ENCODE results near the gene TSPAN7. TPM values are rescaled to one million over a fixed set of nuclear protein-coding genes. Genes with fewer than 3 reads are reported as not detected.

The TSPAN7 gene
- total and polyA plus RNA-seq, 2 donors (not counting 1 experiment from before 2014, with no cell fraction given) = 0.07 to 0.32 TPM

DNA sequence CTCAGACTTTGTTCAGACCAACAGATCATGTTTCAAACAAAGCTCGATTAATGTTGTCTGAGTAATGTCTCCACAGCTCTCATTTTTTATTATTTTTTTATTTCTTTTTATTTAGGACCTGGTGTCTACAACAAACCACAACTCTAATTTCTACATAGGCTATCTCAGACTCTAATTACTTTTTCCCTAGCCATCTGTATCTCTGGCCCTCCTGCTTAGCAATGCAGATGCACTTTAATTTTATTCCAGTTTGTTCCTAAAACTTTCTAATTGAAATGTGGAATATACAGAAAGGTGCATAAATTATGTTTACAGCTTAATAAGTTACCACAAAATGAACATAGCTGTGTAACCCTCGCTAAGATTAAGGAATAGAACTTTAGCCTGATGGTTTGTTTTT, 120.8 kb downstream of the TSPAN7 start:
- H3K9me3 Mint-ChIP-seq (ENCODE audit: insufficient read depth) = no peaks in the 10 kb centered on the region
- intact Hi-C loops (cut with micrococcal nuclease) = no loop called here

DNA sequence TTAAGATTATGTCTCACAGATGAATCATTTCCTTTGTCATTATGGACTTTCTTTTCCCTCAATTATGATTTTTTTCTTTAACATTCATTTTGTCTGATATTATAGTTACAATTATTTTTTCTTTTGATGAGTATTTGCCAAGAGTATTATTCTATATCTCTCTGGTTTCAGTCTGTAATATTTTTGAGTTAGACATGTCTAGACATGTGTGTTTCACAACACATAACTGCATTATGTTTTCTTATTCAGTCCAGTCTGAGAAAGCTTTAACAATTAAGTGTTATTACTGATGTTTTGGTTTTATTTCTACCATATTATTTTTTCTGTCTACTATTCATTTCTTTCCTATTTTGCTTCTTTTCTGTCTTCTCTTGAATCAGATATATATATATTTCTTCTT, 131.6 kb downstream of the TSPAN7 start:
- no peak overlapping the region for H3K4me3 ChIP-seq (ENCODE audit: control extremely low read depth in 1 of 5, extremely low read depth in 1 of 5, insufficient read depth in 1 of 5, low read depth in 2 of 5, low read length in 4 of 5)
- Mint-ChIP-seq H3K27ac (no peak overlapping the region), H3K9me3 (ENCODE audit: insufficient read depth) (no peaks in the 10 kb centered on the region), H3K27me3 (no peaks in the 10 kb centered on the region), H3K4me1 (peaks cover 6% of the 10 kb centered on the region), H3K4me3 (no peak overlapping the region)
- no peaks in the 10 kb centered on the region for H3K36me3 ChIP-seq (replicated peaks in 1 of 2; ENCODE audit: control extremely low read depth in 1 of 2, control insufficient read depth in 1 of 2, extremely low read depth in 1 of 2, insufficient read depth in 2 of 2, low read length in 1 of 2)
- CTCF ChIA-PET = no interaction called here
- no peak for DNase-seq
- H3K9ac ChIP-seq (ENCODE audit: low read length) = no peak overlapping the region
- H3K4me1 ChIP-seq (ENCODE audit: control insufficient read depth in 2 of 2, insufficient read depth in 2 of 2, low read length in 2 of 2) = no peaks in the 10 kb centered on the region
- no peak overlapping the region for H2AFZ ChIP-seq (ENCODE audit: insufficient read depth, low read depth, low read length, poor library complexity, severe bottlenecking)
- POLR2A ChIA-PET = no interaction called here
- TF ChIP-seq, protein P1, sequence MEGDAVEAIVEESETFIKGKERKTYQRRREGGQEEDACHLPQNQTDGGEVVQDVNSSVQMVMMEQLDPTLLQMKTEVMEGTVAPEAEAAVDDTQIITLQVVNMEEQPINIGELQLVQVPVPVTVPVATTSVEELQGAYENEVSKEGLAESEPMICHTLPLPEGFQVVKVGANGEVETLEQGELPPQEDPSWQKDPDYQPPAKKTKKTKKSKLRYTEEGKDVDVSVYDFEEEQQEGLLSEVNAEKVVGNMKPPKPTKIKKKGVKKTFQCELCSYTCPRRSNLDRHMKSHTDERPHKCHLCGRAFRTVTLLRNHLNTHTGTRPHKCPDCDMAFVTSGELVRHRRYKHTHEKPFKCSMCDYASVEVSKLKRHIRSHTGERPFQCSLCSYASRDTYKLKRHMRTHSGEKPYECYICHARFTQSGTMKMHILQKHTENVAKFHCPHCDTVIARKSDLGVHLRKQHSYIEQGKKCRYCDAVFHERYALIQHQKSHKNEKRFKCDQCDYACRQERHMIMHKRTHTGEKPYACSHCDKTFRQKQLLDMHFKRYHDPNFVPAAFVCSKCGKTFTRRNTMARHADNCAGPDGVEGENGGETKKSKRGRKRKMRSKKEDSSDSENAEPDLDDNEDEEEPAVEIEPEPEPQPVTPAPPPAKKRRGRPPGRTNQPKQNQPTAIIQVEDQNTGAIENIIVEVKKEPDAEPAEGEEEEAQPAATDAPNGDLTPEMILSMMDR (IDR thresholded peaks at IDR 0.05) = no peak
- no peak for TF ChIP-seq EZH2 (IDR thresholded peaks at IDR 0.05; ENCODE audit: borderline replicate concordance, insufficient read depth, low read depth, low read length, poor library complexity, severe bottlenecking)
- no peaks in the 10 kb centered on the region for H3K79me2 ChIP-seq (ENCODE audit: control insufficient read depth, insufficient read depth, low read length)
- no peaks in the 10 kb centered on the region for H3K9me3 ChIP-seq (ENCODE audit: control extremely low read depth in 1 of 3, control insufficient read depth in 2 of 3, insufficient read depth in 1 of 3, low read length in 2 of 3)
- H3K27me3 ChIP-seq (replicated peaks in 1 of 4; ENCODE audit: control extremely low read depth in 1 of 4, control insufficient read depth in 3 of 4, insufficient read depth in 4 of 4, low read length in 3 of 4) = no peaks in the 10 kb centered on the region
- H4K20me1 ChIP-seq (ENCODE audit: control insufficient read depth, insufficient read depth, low read length, poor library complexity, severe bottlenecking) = no peaks in the 10 kb centered on the region
- intact Hi-C loops (cut with micrococcal nuclease) = no loop called here
- H3K27ac ChIP-seq (ENCODE audit: low read length in 2 of 2) = no peak overlapping the region
- no peak overlapping the region for H3K4me2 ChIP-seq (replicated peaks; ENCODE audit: low read depth, low read length, poor library complexity, severe bottlenecking)
- ATAC-seq (ENCODE audit: low read depth) = no peak

More for the DNA sequence above, 120.8 kb downstream of the TSPAN7 start:
- H3K79me2 ChIP-seq (ENCODE audit: control insufficient read depth, insufficient read depth, low read length) = no peaks in the 10 kb centered on the region
- no peak overlapping the region for H3K4me3 Mint-ChIP-seq
- no peak overlapping the region for H3K27ac ChIP-seq (ENCODE audit: low read length in 2 of 2)
- H3K4me1 ChIP-seq (ENCODE audit: control insufficient read depth in 2 of 2, insufficient read depth in 2 of 2, low read length in 2 of 2) = no peaks in the 10 kb centered on the region
- no peaks in the 10 kb centered on the region for H3K27me3 ChIP-seq (replicated peaks in 1 of 4; ENCODE audit: control extremely low read depth in 1 of 4, control insufficient read depth in 3 of 4, insufficient read depth in 4 of 4, low read length in 3 of 4)
- H3K9me3 ChIP-seq (ENCODE audit: control extremely low read depth in 1 of 3, control insufficient read depth in 2 of 3, insufficient read depth in 1 of 3, low read length in 2 of 3) = no peaks in the 10 kb centered on the region
- H3K27me3 Mint-ChIP-seq = peaks cover 11% of the 10 kb centered on the region
- no peaks in the 10 kb centered on the region for H3K4me1 Mint-ChIP-seq
- DNase-seq (no peak), ATAC-seq (ENCODE audit: low read depth) (no peak)
- TF ChIP-seq, protein P1 (IDR thresholded peaks at IDR 0.05) = no peak
- TF ChIP-seq EZH2 (IDR thresholded peaks at IDR 0.05; ENCODE audit: borderline replicate concordance, insufficient read depth, low read depth, low read length, poor library complexity, severe bottlenecking) = no peak
- ChIA-PET POLR2A (no interaction called here), CTCF (no interaction called here)
- no peak overlapping the region for H2AFZ ChIP-seq (ENCODE audit: insufficient read depth, low read depth, low read length, poor library complexity, severe bottlenecking)
- H3K4me2 ChIP-seq (replicated peaks; ENCODE audit: low read depth, low read length, poor library complexity, severe bottlenecking) = no peak overlapping the region
- H3K27ac Mint-ChIP-seq = no peak overlapping the region
- no peaks in the 10 kb centered on the region for H4K20me1 ChIP-seq (ENCODE audit: control insufficient read depth, insufficient read depth, low read length, poor library complexity, severe bottlenecking)
- no peaks in the 10 kb centered on the region for H3K36me3 ChIP-seq (replicated peaks in 1 of 2; ENCODE audit: control extremely low read depth in 1 of 2, control insufficient read depth in 1 of 2, extremely low read depth in 1 of 2, insufficient read depth in 2 of 2, low read length in 1 of 2)
- no peak overlapping the region for H3K4me3 ChIP-seq (ENCODE audit: control extremely low read depth in 1 of 5, extremely low read depth in 1 of 5, insufficient read depth in 1 of 5, low read depth in 2 of 5, low read length in 4 of 5)
- no CpG with 5 or more reads among the region's 2 CpGs for WGBS (ENCODE audit: insufficient coverage)
- H3K9ac ChIP-seq (ENCODE audit: low read length) = no peak overlapping the region

All from B cell (primary cell).